HUDEP-2 (cell line): ENCODE measurements around the gene CA12.
A peak's percentile ranks its signal among the peaks of the same experiment; 100 is the strongest.
"Not testable (repeated sequence)": the region's sequence is repeated elsewhere in the genome, so short reads cannot be mapped to it uniquely, and the experiment has no call there.

Experiments
- DNase-seq, 76 experiments: peaks; one replicate each; lab custom pipeline; 2025; ENCODE audit not compliant: unreplicated experiment in 76 of 76; lab: John Stamatoyannopoulos, UW

The CA12 gene

DNA sequence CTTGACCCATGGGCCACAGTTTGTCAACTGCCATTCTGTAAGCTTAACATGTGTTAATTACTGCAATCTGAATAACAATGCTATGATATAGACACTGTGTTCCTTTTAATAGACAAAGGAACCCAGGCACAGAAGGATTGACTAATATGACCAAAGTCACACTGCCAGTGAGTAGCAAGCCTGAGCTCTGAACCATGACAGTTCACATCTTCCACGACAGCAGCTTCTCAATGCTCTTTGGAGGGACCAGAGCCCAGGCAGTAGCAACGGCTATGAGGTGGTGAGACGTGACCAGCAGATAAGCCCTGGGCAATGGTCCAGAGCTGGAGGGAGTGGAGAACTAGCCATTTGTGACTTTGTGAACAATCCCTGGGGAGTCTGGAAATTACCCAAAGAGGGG lies 19.4 kb downstream of the CA12 start:
- peak in 68 of 76 experiments; percentile 11 to 78 (median 44) for DNase-seq

DNA sequence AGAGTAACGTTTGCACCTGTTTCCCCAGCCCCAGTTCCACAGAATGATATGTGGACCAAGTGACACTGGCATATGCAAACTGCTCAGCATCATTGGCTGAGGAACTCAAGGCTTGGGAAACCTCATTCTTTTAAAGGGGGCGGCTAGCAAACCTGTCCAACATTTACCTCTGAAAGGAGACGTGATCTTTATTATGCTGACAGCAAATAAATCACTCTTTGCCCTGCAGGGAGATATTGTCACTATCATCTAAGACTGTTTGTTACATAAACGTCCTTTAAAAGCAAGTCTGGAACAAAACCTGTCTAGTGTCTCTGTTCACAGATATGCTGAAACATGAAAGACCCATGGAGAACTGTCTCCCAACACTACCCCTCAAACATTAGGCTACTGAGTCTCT lies 21.5 kb downstream of the CA12 start:
- no peak for DNase-seq

GRCh38 chr15:63358241-63359029 lies 23.2 kb downstream of the CA12 start:
- DNase-seq: no peak

DNA sequence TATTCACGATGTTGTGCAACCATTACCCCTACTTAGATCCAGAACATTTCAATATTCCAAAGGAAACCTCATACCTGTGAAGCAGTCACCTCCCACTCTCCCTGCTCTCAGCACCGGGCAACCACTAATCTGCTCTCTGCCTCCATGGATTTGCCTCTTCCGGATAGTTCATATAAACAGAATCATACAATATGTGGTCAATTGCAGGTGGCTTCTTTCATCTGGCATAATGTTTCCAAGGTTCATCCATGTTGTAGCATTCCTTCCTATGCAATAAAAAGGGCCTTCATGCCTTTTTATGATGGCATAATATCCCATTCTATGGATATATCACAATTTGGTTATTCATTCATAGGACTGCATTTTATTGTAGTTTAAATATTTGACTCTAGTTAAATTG lies 23.9 kb downstream of the CA12 start:
- DNase-seq: no peak

- DNase-seq: no peak
Observed at GRCh38 chr15:63357061-63357460, 24.6 kb downstream of the CA12 start.

DNA sequence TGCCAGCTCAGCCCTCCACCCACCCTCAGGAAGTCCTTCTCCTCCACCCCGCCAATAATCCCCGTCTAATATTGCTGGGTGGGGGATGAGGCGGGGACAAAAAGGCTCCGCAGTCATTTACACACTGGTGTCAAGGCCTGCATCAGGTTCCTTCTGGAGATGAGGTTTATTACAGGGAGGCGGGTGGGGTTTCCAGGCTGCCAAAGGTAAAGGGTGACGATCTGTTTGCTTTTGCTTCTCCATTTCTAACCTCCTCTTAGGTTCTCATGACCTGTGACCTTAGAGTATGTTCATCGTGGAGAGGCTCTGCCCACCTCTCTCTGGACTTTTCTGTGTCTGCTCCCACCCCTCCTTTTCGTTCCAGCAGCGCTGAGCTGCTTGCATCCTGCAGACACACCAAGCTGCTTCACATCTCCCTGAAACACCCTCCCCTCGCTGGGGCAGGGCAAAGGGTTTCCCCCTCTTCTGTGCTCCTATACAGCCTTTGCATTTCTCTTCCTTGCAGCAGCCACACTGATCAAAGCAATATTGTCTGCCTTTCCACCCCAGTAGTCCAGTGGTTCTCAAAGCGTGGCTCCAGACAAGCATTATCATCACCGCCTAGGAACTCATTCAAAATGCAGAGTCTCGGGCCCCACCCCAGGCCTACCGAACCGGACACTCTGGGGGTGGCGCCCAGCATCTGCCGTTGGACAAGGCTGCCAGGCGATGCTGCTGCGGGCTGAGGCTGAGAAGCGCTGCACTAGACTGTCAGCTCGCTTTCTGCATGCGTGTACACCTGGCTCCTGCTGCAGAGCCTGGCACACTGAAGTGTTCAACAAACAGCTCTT lies 26.6 kb downstream of the CA12 start:
- DNase-seq: no peak

DNA sequence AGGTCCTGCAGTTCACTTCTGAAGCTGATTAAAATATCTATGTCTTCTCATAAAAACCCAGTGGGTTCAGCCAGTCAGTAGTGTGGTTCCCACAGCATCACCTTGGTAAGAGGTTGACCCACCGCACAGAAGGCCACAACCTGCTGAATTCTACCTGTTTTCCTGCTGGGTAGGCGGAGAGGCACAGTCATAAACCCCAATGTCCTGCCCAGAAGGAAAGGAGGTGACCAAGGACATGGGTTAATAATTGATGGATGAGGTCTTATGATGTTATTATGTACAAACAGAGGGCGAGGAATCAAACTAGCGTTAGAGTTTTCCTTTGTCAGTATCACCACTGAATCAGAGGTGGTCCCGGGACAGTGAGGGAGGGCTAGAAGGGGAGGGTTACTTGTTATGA lies 27.8 kb downstream of the CA12 start:
- no peak for DNase-seq

DNA sequence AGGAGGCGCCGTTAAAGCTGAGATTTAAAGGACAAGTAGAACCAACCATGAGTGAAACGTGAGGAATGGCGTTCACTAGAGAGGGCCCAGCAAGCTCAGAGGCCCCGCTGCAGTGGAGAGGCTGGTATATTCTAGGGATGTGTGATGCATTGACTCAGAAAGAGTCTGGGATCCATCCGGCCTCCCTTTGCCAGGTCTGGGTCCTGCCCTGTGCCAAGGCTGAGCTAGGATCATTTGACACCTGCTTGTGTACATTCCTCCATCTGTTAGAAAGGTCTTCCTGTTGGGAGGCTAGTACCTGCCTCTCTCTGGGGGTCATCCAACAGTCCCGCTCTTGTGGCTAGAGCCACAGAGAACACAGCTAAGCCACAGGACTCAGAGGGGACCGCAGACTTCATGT lies 28.4 kb downstream of the CA12 start:
- DNase-seq: no peak

DNA sequence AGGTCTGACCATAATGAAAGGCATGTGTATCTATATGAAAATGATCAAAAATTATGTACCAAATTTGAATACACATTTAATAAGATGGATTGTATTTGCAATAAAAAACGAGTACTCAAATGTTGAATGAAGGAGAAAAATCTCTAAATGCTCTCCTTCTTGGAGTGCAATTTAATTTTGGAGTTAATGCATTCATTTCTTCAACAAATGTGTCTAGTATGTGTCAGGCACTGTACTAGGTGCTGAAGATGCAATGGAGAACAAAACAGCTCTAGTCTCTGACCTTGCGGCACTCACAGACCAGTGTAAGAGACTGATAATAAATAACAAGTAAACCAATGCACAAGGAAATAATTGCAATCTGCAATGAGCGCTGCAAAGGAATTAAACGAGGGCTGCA lies 28.8 kb downstream of the CA12 start:
- no peak for DNase-seq

DNA sequence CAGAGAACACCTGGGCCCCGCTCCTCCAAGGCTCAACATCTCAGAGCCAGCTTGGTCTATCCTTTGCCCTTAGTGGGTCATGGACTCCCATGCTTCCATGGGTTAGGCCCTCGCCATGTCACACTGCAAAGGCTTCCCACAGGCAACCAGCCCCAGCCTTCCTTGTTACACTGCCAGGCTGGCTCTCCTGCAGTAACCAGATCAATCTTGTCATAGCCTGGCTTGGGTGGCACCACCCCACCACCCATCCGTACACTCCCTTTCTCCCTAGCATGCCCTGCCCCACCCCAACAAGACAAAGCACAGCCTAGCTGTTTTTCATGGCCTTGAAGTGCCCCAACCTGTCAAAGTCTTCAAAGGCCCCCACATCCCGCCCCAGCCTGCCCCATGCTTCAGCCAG lies 30.5 kb downstream of the CA12 start:
- DNase-seq: peak in 6 of 76 experiments; percentile 8 to 30 (median 13)

DNA sequence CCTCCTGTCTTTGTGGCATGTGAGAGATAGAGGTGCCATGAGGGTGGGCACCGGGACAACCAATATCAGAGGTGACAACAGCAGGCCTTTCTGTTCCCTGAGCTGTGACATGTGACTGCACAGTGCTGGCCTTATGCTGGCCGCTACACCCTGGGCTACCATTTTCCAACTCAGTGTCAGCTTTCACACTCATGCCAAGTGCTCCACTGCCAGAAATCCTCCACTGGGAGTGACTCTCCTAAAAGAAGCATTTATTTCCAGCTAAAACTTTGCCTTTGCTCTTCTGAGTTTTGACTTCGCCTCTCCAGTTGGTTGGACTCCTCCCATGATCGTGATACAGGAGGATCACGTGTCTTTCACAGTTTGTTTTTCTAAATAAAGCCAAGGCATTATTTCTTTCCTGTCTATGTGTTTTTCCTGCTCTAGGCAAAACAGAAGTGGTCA lies 31.4 kb downstream of the CA12 start:
- no peak for DNase-seq

DNA sequence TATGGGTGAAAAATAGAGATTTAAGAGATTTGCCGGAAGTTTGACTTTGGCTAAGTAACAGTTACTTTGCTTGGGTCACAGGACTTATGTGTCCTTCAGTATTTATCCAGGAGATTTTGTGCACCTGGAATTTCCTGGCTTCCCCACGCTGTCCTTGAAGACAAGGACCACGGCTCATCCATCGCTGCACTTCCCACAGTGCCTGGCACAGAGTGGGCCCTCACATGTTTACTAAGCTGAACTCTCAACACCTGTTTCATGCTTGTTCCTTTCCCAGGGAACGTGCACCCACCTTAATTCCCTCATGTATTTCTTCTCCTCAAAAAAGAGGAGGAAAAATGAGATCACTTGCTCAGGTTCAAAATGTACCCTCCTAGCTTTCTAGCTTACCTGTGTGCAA lies 32.0 kb downstream of the CA12 start:
- DNase-seq: no peak

DNA sequence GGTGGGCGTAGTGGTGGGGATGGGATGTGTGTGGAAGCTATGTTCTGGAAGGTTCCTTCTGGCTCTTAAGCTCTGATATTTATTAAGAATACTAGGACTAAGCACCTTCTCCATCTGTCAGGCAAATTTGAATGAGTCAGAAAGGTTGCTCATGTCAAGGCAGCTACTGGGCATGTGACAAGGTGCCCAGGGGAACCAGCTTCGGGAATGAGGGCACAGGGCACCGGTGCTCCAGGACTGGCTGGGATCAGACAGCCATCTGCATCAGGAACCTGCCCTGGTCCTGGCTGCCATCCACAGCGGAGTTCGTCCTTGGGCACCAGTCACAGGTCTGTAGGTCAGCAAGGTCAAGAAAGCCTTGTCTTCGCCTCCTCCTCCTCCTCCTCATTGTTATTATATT lies 32.5 kb downstream of the CA12 start:
- DNase-seq: no peak

- peak in 5 of 76 experiments; percentile 8 to 17 (median 13) for DNase-seq
Observed at GRCh38 chr15:63348392-63348791, 33.3 kb downstream of the CA12 start.

DNA sequence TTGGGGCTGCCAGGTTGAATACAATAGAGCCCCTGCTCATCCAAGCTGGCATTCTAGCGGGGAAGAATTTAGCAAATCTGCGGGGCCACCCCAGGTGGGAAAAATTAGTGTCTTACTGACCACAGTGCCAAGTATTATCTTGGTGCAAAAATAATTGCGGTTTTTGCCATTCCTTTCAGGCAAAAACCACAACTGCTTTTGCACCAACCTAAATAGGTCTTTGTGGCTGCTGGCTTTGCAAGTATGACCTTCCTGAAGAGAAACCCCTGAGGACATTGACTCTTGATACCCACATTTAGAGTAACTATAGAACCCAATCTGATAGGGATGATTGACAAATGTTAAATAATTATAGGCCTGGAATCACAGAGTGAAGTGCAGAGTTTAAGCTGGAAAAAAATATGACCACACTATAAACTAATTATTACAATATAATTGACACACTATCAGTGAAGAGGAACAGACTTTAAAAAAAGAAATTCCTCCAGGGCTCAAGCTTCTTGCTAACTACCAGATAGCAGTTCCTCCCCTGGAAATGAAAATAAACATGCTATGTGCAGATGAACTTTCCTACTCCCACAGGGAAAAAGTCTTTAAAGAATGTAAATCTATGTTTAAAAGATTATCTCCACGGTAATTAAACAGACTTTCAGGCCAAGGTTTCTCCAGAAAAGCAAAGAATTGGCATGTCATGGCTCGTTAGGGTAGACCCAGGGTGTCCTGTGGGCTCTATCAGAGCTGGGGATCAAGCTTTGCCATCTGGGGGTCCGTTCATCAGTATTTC lies 34.4 kb downstream of the CA12 start:
- DNase-seq: no peak

DNA sequence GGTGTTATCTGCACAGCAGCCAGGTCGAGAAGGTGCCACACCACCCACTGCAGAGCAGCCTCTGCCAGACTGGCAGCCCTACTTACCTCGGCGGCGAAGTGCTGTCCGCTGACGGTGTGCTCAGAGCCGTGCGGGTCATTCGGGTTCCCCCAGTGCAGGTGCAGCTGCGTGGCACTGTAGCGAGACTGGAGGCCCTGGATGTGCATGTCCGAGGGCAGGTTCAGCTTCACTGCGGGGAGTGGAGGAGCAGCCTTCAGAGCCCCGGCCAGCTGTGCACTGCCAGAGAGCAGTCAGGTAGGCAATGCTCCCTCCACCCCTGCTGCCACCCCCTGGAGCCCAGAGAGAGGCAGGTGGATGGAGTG lies 36.3 kb downstream of the CA12 start:
- DNase-seq: no peak

- peak in 10 of 76 experiments; percentile 6 to 45 (median 18) for DNase-seq
Observed at GRCh38 chr15:63344731-63345390, 36.8 kb downstream of the CA12 start.

DNA sequence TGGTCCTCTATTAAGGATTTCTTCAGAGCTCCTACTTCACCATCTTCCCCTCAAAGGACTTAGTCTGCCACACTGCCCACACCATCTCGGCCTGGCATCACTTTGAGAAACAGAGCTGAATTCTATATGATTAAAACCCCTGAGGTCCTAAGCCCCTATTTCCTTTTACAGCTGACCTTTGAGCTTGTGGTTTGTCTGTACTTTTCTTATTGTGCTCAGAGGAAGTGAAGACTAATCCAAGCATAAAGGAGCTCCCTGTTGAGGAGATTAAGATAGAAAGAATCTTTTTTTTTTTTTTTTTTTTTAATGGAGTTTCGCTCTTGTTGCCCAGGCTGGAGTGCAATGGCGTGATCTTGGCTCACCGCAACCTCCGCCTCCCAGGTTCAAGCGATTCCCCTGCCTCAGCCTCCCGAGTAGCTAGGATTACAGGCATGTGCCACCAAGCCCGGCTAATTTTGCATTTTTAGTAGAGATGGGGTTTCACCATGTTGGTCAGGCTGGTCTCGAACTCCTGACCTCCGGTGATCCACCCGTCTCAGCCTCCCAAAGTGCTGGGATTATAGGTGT lies 38.6 kb downstream of the CA12 start:
- DNase-seq: not testable (repeated sequence)

- no peak for DNase-seq
Observed at GRCh38 chr15:63341898-63342297, 39.7 kb downstream of the CA12 start.

DNA sequence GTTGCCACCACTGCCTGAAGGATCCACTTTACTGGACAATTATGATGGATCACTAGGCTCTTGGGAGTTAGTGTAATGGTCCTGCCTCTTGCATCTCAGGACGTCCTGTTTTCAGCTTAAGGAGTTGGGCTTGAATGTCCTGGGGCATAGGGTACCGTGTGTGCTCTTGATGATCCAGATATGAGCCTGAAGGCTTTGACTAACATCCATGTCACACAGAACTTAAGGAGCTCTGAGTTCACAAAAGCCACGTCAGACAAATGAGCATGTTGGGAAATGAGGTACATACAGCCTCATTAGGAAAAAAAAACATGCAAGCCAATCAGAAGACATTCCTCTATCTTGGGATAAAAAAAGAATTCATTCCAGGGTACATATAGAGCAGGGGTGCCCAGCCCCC lies 40.8 kb downstream of the CA12 start:
- DNase-seq: no peak
